HUES48 (cell line): ENCODE results near the gene ANKRD49.

ENCODE experiments used
- H3K27ac ChIP-seq: one replicate; pipeline ENCODE4 v1.7.0; 2013; ENCODE audit warnings: low read depth, low read length, inconsistent platforms
- H3K27me3 ChIP-seq: 2 replicates; pipeline ENCODE4 v1.6.1; 2013; ENCODE audit warnings: mild to moderate bottlenecking, low read length; ENCODE audit not compliant: control insufficient read depth, insufficient read depth
- H3K36me3 ChIP-seq: 2 replicates; pipeline ENCODE4 v1.6.1; 2013; ENCODE audit warnings: low read length; ENCODE audit not compliant: control insufficient read depth, insufficient read depth
- H3K4me1 ChIP-seq: 2 replicates; pipeline ENCODE4 v1.6.1; 2013; ENCODE audit warnings: mild to moderate bottlenecking, low read length; ENCODE audit not compliant: control insufficient read depth, insufficient read depth
- H3K4me3 ChIP-seq: 2 replicates; pipeline ENCODE4 v1.5.1; 2013; ENCODE audit warnings: mild to moderate bottlenecking, low read depth, low read length
- H3K9ac ChIP-seq: 2 replicates; pipeline ENCODE4 v1.6.1; 2013; ENCODE audit warnings: mild to moderate bottlenecking, low read depth, low read length, moderate library complexity
- H3K9me3 ChIP-seq: 2 replicates; pipeline ENCODE4 v1.6.1; 2013; ENCODE audit warnings: low read length; ENCODE audit not compliant: control insufficient read depth, insufficient read depth

ANKRD49 gene

GRCh38 chr11:94545264-94546161, 51.7 kb downstream of the ANKRD49 start:
- Histone ChIP-seq H3K36me3 (no peaks in the 10 kb centered on the region), H3K27ac (no peak overlapping the region), H3K4me1 (peaks cover 19% of the 10 kb centered on the region), H3K9ac (0 out of 2 replicates have a peak overlapping the region, but pooled peaks have one; percentile 10), H3K27me3 (peaks cover 41% of the 10 kb centered on the region), H3K4me3 (peak overlapping the region; percentile 75), H3K9me3 (no peaks in the 10 kb centered on the region)

- H3K4me1 ChIP-seq: peaks cover 19% of the 10 kb centered on the region
- no peak overlapping the region for H3K27ac ChIP-seq
- no peak overlapping the region for H3K9ac ChIP-seq
- H3K36me3 ChIP-seq: no peaks in the 10 kb centered on the region
- H3K4me3 ChIP-seq: peak overlapping the region; percentile 75
- peaks cover 41% of the 10 kb centered on the region for H3K27me3 ChIP-seq
- no peaks in the 10 kb centered on the region for H3K9me3 ChIP-seq
Measured at GRCh38 chr11:94546162-94546470, 52.3 kb downstream of the ANKRD49 start.

GRCh38 chr11:94546886-94547285, 53.1 kb downstream of the ANKRD49 start:
- no peaks in the 10 kb centered on the region for H3K36me3 ChIP-seq
- no peak overlapping the region for H3K9ac ChIP-seq
- H3K4me1 ChIP-seq: peaks cover 19% of the 10 kb centered on the region
- H3K27me3 ChIP-seq: peaks cover 41% of the 10 kb centered on the region
- H3K9me3 ChIP-seq: no peaks in the 10 kb centered on the region
- no peak overlapping the region for H3K27ac ChIP-seq
- peak overlapping the region; percentile 75; the same call in 1 of the 2 replicates for H3K4me3 ChIP-seq

- Histone ChIP-seq H3K4me3 (no peak overlapping the region), H3K9ac (no peak overlapping the region), H3K27me3 (peaks cover 32% of the 10 kb centered on the region), H3K4me1 (peaks cover 11% of the 10 kb centered on the region), H3K9me3 (no peaks in the 10 kb centered on the region), H3K36me3 (no peaks in the 10 kb centered on the region), H3K27ac (no peak overlapping the region)
Measured at GRCh38 chr11:94549146-94549545, 55.4 kb downstream of the ANKRD49 start.
